H1 (cell line): ENCODE data around the gene NDUFB5. TPM values are rescaled to one million over a fixed set of nuclear protein-coding genes. Genes with fewer than 3 reads are reported as not detected.

ENCODE experiments used
- BCL11A ChIP-seq, 2 experiments: IDR thresholded peaks; one replicate each; pipeline ENCODE4 v1.6.1; 2011; ENCODE audit warnings: low read depth in 2 of 2, low read length in 2 of 2, mild to moderate bottlenecking in 2 of 2
- GTF2F1 ChIP-seq: IDR thresholded peaks from 2 replicates; pipeline ENCODE4 v1.6.1; 2012; ENCODE audit warnings: low read depth, low read length, improper control_type of control experiment, borderline replicate concordance
- JUND ChIP-seq: IDR thresholded peaks from 2 replicates; pipeline ENCODE4 v1.6.1; 2011; ENCODE audit warnings: mild to moderate bottlenecking, improper control_type of control experiment, low read length
- KDM5A ChIP-seq: fragments of 200-600 bp; IDR thresholded peaks from 2 replicates; pipeline ENCODE4 v1.7.1; 2012; ENCODE audit warnings: mild to moderate bottlenecking, low read length, inconsistent platforms, mixed read lengths
- NANOG ChIP-seq: IDR thresholded peaks from 2 replicates; pipeline ENCODE4 v1.6.1; 2011; ENCODE audit warnings: low read length, low read depth, mild to moderate bottlenecking, inconsistent platforms; ENCODE audit not compliant: insufficient read depth, poor library complexity, severe bottlenecking
- SIRT6 ChIP-seq: IDR thresholded peaks from one replicate; pipeline ENCODE4 v1.7.1; 2012; ENCODE audit warnings: low read length, inconsistent platforms
- TCF12 ChIP-seq: IDR thresholded peaks from 2 replicates; pipeline ENCODE4 v1.6.1; 2011; ENCODE audit warnings: low read depth, mild to moderate bottlenecking, low read length
- polyA plus RNA-seq, 7 experiments: library from polyadenylated mRNA; depleted of rRNA in 3 of 7; stranded (reverse) in 5 of 7; unstranded in 2 of 7; fragments of >200 nt in 5 of 7; fragments of 200-250 nt in 2 of 7; gene quantifications; 1 replicate in 5 of 7; 2 replicates in 1 of 7; 4 replicates in 1 of 7; pipeline versions ENCODE4 v1.2.1 to v1.2.3, GENCODE V29; 2011 to 2013; ENCODE audit warnings: missing spikeins in 2 of 7, mixed read lengths in 2 of 7
- total RNA-seq: library from RNA; stranded (reverse); fragmentation: NEBNext Ultra II Directional; extraction: Animal tissue kit (Norgen Biotek cat#: 25700); gene quantifications from 2 replicates; pipeline ENCODE4 v1.2.1, GENCODE V29; 2021

The NDUFB5 gene
- total and polyA plus RNA-seq, 2 of the 8 experiments (the other 6 are each of a cell fraction or from before 2014, with no cell fraction given): 46.1 to 85.8 TPM

- TF ChIP-seq NANOG (no peak), TCF12 (no peak), KDM5A (no peak), BCL11A (IDR thresholded peaks at IDR 0.05; ENCODE audit: low read depth in 2 of 2, low read length in 2 of 2) (no peak), GTF2F1 (no peak), JUND (no peak), SIRT6 (no peak)
Measured at GRCh38 chr3:179615458-179616173, 11.0 kb downstream of the NDUFB5 start (continued).
